H1 (cell line): ENCODE measurements around the gene INHA. TPM values are rescaled to one million over a fixed set of nuclear protein-coding genes. Genes with fewer than 3 reads are reported as not detected.

Source experiments
- CTCF ChIA-PET: fragments of 300-600 bp; sonication (Branson Sonifier 250); formaldehyde crosslinking; loops from one replicate; lab custom pipeline; 2021; ENCODE audit not compliant: partially characterized antibody; lab: Charles Lee
- POLR2A ChIA-PET: fragments of 300-600 bp; sonication (Branson Sonifier 250); formaldehyde crosslinking; loops from one replicate; lab custom pipeline; 2021; ENCODE audit warnings: inconsistent platforms; ENCODE audit not compliant: partially characterized antibody; lab: Charles Lee
- DNase-seq, 2 experiments: peaks; one replicate each; pipeline versions ENCODE4 v3.0.0 to v3.0.0-alpha.2; 2010 to 2022; ENCODE audit warnings: low spot score in 2 of 2, low read depth in 1 of 2, mixed read lengths in 1 of 2
- FAIRE-seq: peaks from 2 replicates; lab custom pipeline; 2011; peaks lifted over from hg19 to GRCh38; lab: Jason Lieb, UNC
- H2AFZ ChIP-seq: 2 replicates; pipeline ENCODE4 v1.8.1; 2012; ENCODE audit warnings: low read length, inconsistent platforms
- H2AK5ac ChIP-seq: 2 replicates; pipeline ENCODE4 v1.6.1; 2013; ENCODE audit warnings: low read depth, low read length
- H2BK120ac ChIP-seq: replicated peaks from 2 replicates; pipeline ENCODE3; 2013; ENCODE audit warnings: low read depth, low read length, inconsistent platforms
- H2BK12ac ChIP-seq: 2 replicates; pipeline ENCODE4 v1.6.1; 2013; ENCODE audit warnings: low read depth, low read length
- H2BK15ac ChIP-seq: 2 replicates; pipeline ENCODE4 v1.6.1; 2013; ENCODE audit warnings: low read length
- H2BK20ac ChIP-seq: 2 replicates; pipeline ENCODE4 v1.6.1; 2013; ENCODE audit warnings: low read length
- H2BK5ac ChIP-seq: 2 replicates; pipeline ENCODE4 v1.6.1; 2013; ENCODE audit warnings: low read depth, low read length
- H3K14ac ChIP-seq: 2 replicates; pipeline ENCODE4 v1.6.1; 2013; ENCODE audit warnings: inconsistent platforms; ENCODE audit not compliant: insufficient read length
- H3K18ac ChIP-seq: 2 replicates; pipeline ENCODE4 v1.6.1; 2013; ENCODE audit warnings: low read length; ENCODE audit errors: extremely low read depth
- H3K23ac ChIP-seq: 2 replicates; pipeline ENCODE4 v1.6.1; 2013; ENCODE audit warnings: inconsistent platforms; ENCODE audit not compliant: insufficient read length
- H3K23me2 ChIP-seq: 2 replicates; pipeline ENCODE4 v1.6.1; 2013; ENCODE audit warnings: low read depth, low read length
- H3K27ac ChIP-seq: 2 replicates; pipeline ENCODE4 v1.6.1; 2011; ENCODE audit warnings: low read depth, low read length, inconsistent platforms
- H3K27me3 ChIP-seq, 4 experiments: replicated peaks in 1 of 4; 1 replicate in 1 of 4; 2 replicates in 3 of 4; pipeline versions ENCODE4 v1.6.1 to v1.8.1; 2011 to 2013; ENCODE audit warnings: low read length in 3 of 4, mild to moderate bottlenecking in 3 of 4, inconsistent platforms in 2 of 4, mixed read lengths in 2 of 4, moderate library complexity in 1 of 4; ENCODE audit not compliant: control insufficient read depth in 3 of 4, insufficient read depth in 3 of 4; ENCODE audit errors: extremely low read depth in 1 of 4
- H3K36me3 ChIP-seq, 4 experiments: 2 replicates each; pipeline versions ENCODE4 v1.6.1 to v1.8.1; 2011 to 2013; ENCODE audit warnings: mild to moderate bottlenecking in 4 of 4, low read length in 3 of 4, moderate library complexity in 2 of 4, control low read depth in 1 of 4, inconsistent platforms in 1 of 4; ENCODE audit not compliant: insufficient read depth in 4 of 4, control insufficient read depth in 2 of 4
- H3K4ac ChIP-seq: replicated peaks from 2 replicates; pipeline ENCODE3; 2013; ENCODE audit warnings: low read length, low read depth, mixed read lengths, inconsistent platforms; ENCODE audit not compliant: insufficient read length
- H3K4me1 ChIP-seq, 4 experiments: replicated peaks in 1 of 4; 1 replicate in 1 of 4; 2 replicates in 3 of 4; pipeline versions ENCODE4 v1.6.1 to v1.8.1; 2011 to 2013; ENCODE audit warnings: low read length in 3 of 4, inconsistent platforms in 2 of 4, mixed read lengths in 1 of 4; ENCODE audit not compliant: insufficient read depth in 4 of 4, control insufficient read depth in 3 of 4
- H3K4me2 ChIP-seq, 2 experiments: 2 replicates each; pipeline versions ENCODE4 v1.6.1 to v1.8.1; 2011 to 2013; ENCODE audit warnings: low read depth in 2 of 2, low read length in 2 of 2, control low read depth in 1 of 2, inconsistent platforms in 1 of 2, mild to moderate bottlenecking in 1 of 2; ENCODE audit not compliant: insufficient read depth in 1 of 2
- H3K4me3 ChIP-seq, 4 experiments: fragments of 200-600, 300-600 bp in 1 of 4; sonication (generic), shearing (Covaris generic), sonication (Bioruptor Twin) in 1 of 4; 2 replicates each; pipeline versions ENCODE4 v1.5.1 to v1.8.1; 2011 to 2016; ENCODE audit warnings: low read length in 4 of 4, low read depth in 3 of 4, control low read depth in 2 of 4, inconsistent platforms in 2 of 4, mild to moderate bottlenecking in 2 of 4, mixed read lengths in 1 of 4, moderate library complexity in 1 of 4; ENCODE audit not compliant: insufficient read depth in 2 of 4; ENCODE audit errors: extremely low read depth in 1 of 4
- H3K56ac ChIP-seq: replicated peaks from 2 replicates; pipeline ENCODE3; 2013; ENCODE audit warnings: low read depth, mild to moderate bottlenecking, mixed read lengths, low read length, inconsistent platforms; ENCODE audit not compliant: insufficient read length
- H3K79me1 ChIP-seq: 2 replicates; pipeline ENCODE4 v1.6.1; 2013; ENCODE audit warnings: low read depth, low read length, control low read depth
- H3K79me2 ChIP-seq, 2 experiments: 2 replicates each; pipeline versions ENCODE4 v1.6.1 to v1.8.1; 2012 to 2013; ENCODE audit warnings: low read length in 2 of 2, mild to moderate bottlenecking in 2 of 2, inconsistent platforms in 1 of 2; ENCODE audit not compliant: insufficient read depth in 2 of 2, control insufficient read depth in 1 of 2
- H3K9ac ChIP-seq, 4 experiments: replicated peaks in 1 of 4; 1 replicate in 1 of 4; 2 replicates in 3 of 4; pipeline versions ENCODE4 v1.6.1 to v1.8.1; 2011 to 2013; ENCODE audit warnings: low read depth in 3 of 4, low read length in 3 of 4, control low read depth in 2 of 4, mild to moderate bottlenecking in 2 of 4, moderate library complexity in 2 of 4, inconsistent platforms in 1 of 4; ENCODE audit errors: extremely low read depth in 1 of 4
- H3K9me3 ChIP-seq, 2 experiments: 2 replicates each; pipeline versions ENCODE4 v1.6.1 to v1.8.1; 2012 to 2013; ENCODE audit warnings: mild to moderate bottlenecking in 2 of 2, moderate library complexity in 2 of 2, control low read depth in 1 of 2, inconsistent platforms in 1 of 2, low read depth in 1 of 2, low read length in 1 of 2, mixed read lengths in 1 of 2; ENCODE audit not compliant: insufficient read depth in 2 of 2
- H4K20me1 ChIP-seq, 2 experiments: replicated peaks in 1 of 2; 2 replicates each; pipeline versions ENCODE3 to v1.8.1; 2011 to 2013; ENCODE audit warnings: inconsistent platforms in 2 of 2, low read length in 2 of 2, mild to moderate bottlenecking in 1 of 2; ENCODE audit not compliant: insufficient read depth in 2 of 2, control insufficient read depth in 1 of 2
- H4K5ac ChIP-seq: 2 replicates; pipeline ENCODE4 v1.6.1; 2013; ENCODE audit warnings: low read length, low read depth, mixed read lengths, inconsistent platforms; ENCODE audit not compliant: insufficient read length
- H4K8ac ChIP-seq: 2 replicates; pipeline ENCODE4 v1.8.0; 2013; ENCODE audit warnings: mild to moderate bottlenecking, moderate library complexity, low read length, inconsistent platforms; ENCODE audit not compliant: insufficient read depth; ENCODE audit errors: extremely low read depth
- H4K91ac ChIP-seq: replicated peaks from 2 replicates; pipeline ENCODE3; 2013; ENCODE audit warnings: low read length, mixed read lengths, inconsistent platforms; ENCODE audit not compliant: insufficient read length
- TBP ChIP-seq: IDR thresholded peaks from 2 replicates; pipeline ENCODE4 v1.6.1; 2011; ENCODE audit warnings: low read depth, low read length, improper control_type of control experiment
- WGBS, 2 experiments: shearing (Covaris generic) in 1 of 2; methylation state at CpG; one replicate each; pipeline versions ENCODE4 v1.1.6 to v1.1.7; 2013 to 2015; ENCODE audit warnings: low lambda C conversion rate in 2 of 2, mixed read lengths in 2 of 2, inconsistent platforms in 1 of 2, low coverage in 1 of 2, missing lambda C conversion rate in 1 of 2; ENCODE audit not compliant: insufficient replicate concordance in 2 of 2, insufficient coverage in 1 of 2, insufficient read length in 1 of 2; ENCODE audit errors: extremely low coverage in 1 of 2, missing lambda C conversion rate in 1 of 2; 5-methylcytosine and 5-hydroxymethylcytosine counted together
- polyA plus RNA-seq, 7 experiments: library from polyadenylated mRNA; depleted of rRNA in 3 of 7; stranded (reverse) in 5 of 7; unstranded in 2 of 7; fragments of >200 nt in 5 of 7; fragments of 200-250 nt in 2 of 7; gene quantifications; 1 replicate in 5 of 7; 2 replicates in 1 of 7; 4 replicates in 1 of 7; pipeline versions ENCODE4 v1.2.1 to v1.2.3, GENCODE V29; 2011 to 2013; ENCODE audit warnings: missing spikeins in 2 of 7, mixed read lengths in 2 of 7
- total RNA-seq: library from RNA; stranded (reverse); fragmentation: NEBNext Ultra II Directional; extraction: Animal tissue kit (Norgen Biotek cat#: 25700); gene quantifications from 2 replicates; pipeline ENCODE4 v1.2.1, GENCODE V29; 2021

INHA gene
- total and polyA plus RNA-seq, 2 of the 8 experiments (the other 6 are each of a cell fraction or from before 2014, with no cell fraction given) = 0.65 to 2.7 TPM

- Histone ChIP-seq H4K91ac (no peak overlapping the region), H3K56ac (no peak overlapping the region), H3K4ac (no peak overlapping the region), H3K79me1 (no peaks in the 10 kb centered on the region), H3K27ac (no peak overlapping the region), H3K4me1 (peaks cover 0 to 37% (median 27%) of the 10 kb centered on the region in 4 experiments; a peak in 6 of 7 replicates), H3K23ac (no peak overlapping the region), H2BK120ac (no peak overlapping the region), H2AFZ (no peak overlapping the region), H3K9me3 (no peaks in the 10 kb centered on the region), H3K18ac (no peak overlapping the region), H3K23me2 (peaks cover under 1% of the 10 kb centered on the region; the same call in 1 of the 2 replicates), H3K79me2 (no peaks in the 10 kb centered on the region), H3K36me3 (peaks cover 0 to 13% (median 5%) of the 10 kb centered on the region in 4 experiments; a peak in 4 of 8 replicates), H2BK12ac (peak overlapping the region; percentile 39; the same call in 1 of the 2 replicates), H4K20me1 (peaks cover 0 to 5% of the 10 kb centered on the region in 2 experiments), H3K4me3 (no peak overlapping the region), H3K14ac (no peak overlapping the region), H2BK15ac (no peak overlapping the region), H3K4me2 (no peak overlapping the region), H4K5ac (no peak overlapping the region), H3K27me3 (peaks cover 0 to 11% (median 8%) of the 10 kb centered on the region in 4 experiments; a peak in 5 of 7 replicates), H2BK5ac (no peak overlapping the region), H4K8ac (no peak overlapping the region), H2AK5ac (no peak overlapping the region), H3K9ac (no peak overlapping the region), H2BK20ac (no peak overlapping the region)
- TF ChIP-seq TBP = no peak
- ChIA-PET CTCF (interaction anchor here (0.9 to 19.7 kb wide), 12 partner anchors 7 to 154 kb away, joined by 3 to 293 read pairs (median 6); partner anchors contain the start of genes CHPF, OBSL1, STK11IP and TMEM198), POLR2A (interaction anchor here (0.9 to 17.5 kb wide), 5 partner anchors 10 to 72 kb away, joined by 3 to 293 read pairs (median 21); partner anchors contain the start of genes CHPF, INHA, OBSL1 and TMEM198)
- DNase-seq (no peak), FAIRE-seq (no peak)
- WGBS, 2 experiments = 95% methylated on average over 18 of the region's 25 CpGs; no CpG with 5 or more reads in 1 of the 2 experiments
Measured at GRCh38 chr2:219557791-219558785, 14.0 kb upstream of the INHA start.
